GM18498 (cell line): Measurements from ENCODE around the gene NR1I2.

Experiments used
- ATAC-seq: cut with Tn5 transposase; IDR thresholded peaks from one replicate; pipeline ENCODE4 v1.9.1; 2021; ENCODE audit warnings: mild to moderate bottlenecking, moderate library complexity; ENCODE audit not compliant: unreplicated experiment

NR1I2 gene

DNA sequence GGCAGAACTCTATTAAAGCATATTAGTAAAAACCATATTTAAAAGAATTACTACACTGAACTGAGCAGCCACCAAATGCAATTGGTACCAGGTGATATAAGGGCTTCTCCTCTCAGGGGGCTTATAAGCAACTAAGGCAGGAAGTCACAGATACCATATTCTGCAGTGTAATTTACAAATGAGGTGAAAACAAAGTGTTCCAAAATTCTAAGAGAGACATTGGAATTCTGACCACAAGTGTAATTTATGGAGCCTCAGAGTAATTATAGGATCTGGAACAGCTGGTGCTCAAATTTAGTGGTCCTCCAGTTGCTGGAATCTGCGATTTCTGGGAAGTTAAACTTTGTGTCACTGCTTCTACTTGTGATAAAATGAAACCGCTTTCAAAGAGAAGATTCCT, 3.1 kb upstream of the NR1I2 start:
- ATAC-seq, result no peak

- peak; percentile 67 for ATAC-seq
These were observed 2.0 kb upstream of the NR1I2 start for GRCh38 chr3:119779731-119780383.

DNA sequence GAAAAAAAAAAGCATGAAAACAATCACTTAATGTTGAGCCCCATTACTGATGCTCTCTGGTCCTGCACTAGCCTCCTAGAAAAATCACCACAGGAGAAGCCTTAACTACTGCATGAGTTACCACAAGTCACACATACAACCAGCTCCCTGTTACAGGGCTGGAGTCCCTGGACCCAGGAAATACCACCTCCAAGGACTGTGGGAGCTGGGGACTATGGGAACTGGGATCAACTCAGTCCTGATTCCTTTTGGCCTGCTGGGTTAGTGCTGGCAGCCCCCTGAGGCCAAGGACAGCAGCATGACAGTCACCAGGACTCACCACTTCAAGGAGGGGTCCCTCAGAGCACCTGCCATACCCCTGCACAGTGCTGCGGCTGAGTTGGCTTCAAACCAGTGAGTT, 559 bp downstream of the NR1I2 start:
- no peak for ATAC-seq

DNA sequence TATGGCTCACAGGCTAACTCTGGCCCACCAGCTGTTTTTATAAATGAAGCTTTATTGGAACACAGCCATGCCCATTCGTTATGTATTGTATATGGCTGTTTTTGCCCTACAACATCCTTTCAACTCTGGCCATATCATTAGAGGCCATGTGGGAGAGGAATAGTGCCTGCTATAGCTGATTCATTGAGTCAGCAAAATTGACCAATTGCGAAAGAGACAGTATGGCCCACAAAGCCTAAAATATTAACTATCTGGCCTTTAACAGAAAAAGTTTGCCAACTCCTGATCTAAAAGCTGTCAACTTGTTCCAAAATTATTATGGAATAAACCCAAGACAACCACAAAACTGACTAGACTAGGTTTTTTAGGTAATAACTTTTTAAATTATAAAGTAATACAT, 1.4 kb downstream of the NR1I2 start:
- ATAC-seq, result no peak

DNA sequence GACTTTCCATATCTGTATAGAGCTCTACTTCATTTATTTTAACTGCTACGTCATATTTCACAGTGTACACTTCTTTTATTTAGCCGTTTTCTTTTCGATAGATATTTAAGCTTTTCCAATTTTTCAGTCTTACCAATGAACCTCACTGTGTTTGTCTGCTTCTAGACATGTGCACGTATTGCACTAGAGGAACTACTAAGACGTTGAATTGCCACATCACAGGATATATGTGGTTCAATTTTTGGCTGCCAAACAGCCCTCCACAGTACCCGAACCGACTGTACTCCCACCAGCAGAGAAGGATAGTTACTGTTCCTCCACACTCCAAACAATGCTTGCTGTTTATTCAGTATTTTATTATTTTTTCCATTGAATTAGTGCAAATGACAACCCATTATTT, 2.0 kb downstream of the NR1I2 start:
- ATAC-seq, result no peak

DNA sequence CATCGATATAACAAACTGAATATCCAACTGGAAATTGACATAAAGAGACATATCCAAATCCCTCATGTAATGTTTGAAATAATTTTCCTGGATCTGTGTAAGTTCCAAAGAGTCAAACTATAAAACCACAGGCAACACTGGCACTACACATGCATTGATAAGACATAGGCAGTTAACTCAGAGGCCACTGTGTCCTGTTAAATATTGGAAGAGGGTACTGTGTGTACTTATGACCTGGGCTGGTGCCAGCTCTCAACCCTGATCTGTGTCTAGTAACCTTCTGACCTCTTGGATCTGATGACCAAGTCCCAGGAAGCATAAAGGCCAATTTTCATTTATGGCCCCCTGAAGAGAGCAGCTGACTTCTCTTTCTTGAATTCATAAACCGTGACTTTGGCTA, 4.5 kb downstream of the NR1I2 start:
- ATAC-seq, result no peak

- ATAC-seq, result no peak
These were observed 8.5 kb downstream of the NR1I2 start for GRCh38 chr3:119790369-119790768.

DNA sequence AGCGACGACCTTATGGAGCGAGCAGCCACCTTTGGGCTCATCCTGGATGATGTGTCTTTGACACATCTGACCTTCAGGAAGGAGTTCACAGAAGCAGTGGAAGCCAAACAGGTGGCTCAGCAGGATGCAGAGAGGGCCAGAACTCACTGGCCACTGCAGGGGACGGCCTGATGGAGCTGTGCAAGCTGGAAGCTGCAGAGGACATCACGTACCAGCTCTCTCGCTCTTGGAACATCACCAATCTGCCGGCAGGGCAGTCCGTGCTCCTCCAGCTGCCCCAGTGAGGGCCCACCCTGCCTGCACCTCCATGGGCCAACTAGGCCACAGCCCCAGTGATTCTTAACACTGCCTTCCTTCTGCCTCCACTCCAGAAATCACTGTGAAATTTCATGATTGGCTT, 10.4 kb downstream of the NR1I2 start:
- ATAC-seq, result no peak

- ATAC-seq, result no peak
These were observed 12.5 kb downstream of the NR1I2 start for GRCh38 chr3:119794401-119794800.

GRCh38 chr3:119794971-119795612, 13.2 kb downstream of the NR1I2 start:
- no peak for ATAC-seq

GRCh38 chr3:119795849-119796248, 13.9 kb downstream of the NR1I2 start:
- no peak for ATAC-seq

- ATAC-seq, result no peak
These were observed 14.5 kb downstream of the NR1I2 start for GRCh38 chr3:119796368-119796767.

- ATAC-seq, result no peak
These were observed 14.9 kb downstream of the NR1I2 start for GRCh38 chr3:119796785-119797184.

GRCh38 chr3:119800844-119801243, 18.9 kb downstream of the NR1I2 start:
- ATAC-seq, result no peak

- no peak for ATAC-seq
These were observed 26.3 kb downstream of the NR1I2 start for GRCh38 chr3:119808244-119808643.

- ATAC-seq, result no peak
These were observed 26.9 kb downstream of the NR1I2 start for GRCh38 chr3:119808843-119809242.

DNA sequence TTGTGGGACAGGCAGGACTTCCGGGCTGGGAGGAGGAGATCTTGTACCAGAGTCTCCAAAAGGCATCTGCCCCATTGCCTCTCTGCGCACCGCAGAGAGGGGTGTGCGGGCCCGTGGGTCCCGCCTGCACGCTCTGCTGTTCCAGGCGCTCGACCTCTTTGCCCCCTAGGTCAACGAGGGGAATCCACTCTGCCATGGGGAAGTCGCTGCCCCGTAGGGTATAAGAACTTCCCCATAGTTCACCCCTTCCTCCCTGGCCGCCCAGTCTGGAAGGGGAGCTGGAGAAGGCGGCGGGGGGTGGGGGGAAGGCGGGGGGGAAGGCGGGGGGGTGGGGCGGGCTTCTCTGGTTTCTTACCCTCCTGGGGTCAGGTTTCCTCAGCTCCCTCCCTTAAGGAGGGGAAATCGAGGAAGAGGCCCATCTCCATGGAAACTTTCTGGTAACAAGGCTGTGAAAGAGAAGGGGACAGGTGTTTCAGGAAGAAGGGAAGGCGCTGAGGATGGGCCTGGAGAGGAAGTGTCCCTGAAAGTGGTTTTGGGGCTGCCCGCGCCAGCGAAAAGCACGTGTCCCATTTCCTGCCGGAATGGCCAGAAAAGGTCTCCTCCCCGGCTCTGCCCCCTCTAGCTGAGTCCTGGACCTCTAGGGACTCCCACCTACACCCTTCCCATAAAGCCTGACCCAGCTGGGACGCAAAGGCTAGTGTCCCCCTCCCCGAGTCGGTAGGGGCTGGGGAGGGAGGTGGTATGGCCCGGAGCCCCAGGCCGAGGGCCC, 27.5 kb downstream of the NR1I2 start:
- peak; percentile 38 for ATAC-seq

DNA sequence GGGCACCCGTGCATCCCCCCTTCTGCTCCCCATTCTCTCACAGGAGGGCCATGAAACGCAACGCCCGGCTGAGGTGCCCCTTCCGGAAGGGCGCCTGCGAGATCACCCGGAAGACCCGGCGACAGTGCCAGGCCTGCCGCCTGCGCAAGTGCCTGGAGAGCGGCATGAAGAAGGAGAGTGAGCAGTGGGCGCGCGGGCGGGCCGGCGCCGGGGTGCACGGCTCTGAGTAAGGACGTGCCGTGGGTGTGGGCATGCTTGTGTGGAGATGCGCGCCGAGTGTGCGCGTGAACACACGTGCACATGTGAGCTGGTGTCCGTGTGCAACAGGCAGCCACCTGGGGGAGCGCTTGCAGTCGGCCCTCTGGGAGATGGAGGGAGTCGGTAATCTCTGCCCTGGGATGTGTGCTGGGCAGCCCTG, 28.1 kb downstream of the NR1I2 start:
- ATAC-seq, result peak; percentile 91

DNA sequence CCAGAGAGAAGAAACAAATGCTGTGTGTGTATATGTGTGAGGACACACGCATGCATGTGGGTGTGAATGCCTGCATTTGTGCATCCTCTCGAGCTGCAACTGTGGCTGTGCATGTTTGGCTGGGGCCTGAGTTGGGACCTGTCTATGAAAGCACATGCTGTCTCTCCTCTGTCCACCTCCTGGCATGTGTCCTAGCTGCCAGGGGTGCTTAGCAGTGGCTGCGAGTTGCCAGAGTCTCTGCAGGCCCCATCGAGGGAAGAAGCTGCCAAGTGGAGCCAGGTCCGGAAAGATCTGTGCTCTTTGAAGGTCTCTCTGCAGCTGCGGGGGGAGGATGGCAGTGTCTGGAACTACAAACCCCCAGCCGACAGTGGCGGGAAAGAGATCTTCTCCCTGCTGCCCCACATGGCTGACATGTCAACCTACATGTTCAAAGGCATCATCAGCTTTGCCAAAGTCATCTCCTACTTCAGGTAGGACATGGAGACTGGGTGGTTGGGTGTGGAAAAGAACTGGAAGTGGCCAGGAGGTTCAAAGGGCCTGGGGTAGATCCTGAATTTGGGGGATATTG, 30.7 kb downstream of the NR1I2 start:
- ATAC-seq, result no peak

DNA sequence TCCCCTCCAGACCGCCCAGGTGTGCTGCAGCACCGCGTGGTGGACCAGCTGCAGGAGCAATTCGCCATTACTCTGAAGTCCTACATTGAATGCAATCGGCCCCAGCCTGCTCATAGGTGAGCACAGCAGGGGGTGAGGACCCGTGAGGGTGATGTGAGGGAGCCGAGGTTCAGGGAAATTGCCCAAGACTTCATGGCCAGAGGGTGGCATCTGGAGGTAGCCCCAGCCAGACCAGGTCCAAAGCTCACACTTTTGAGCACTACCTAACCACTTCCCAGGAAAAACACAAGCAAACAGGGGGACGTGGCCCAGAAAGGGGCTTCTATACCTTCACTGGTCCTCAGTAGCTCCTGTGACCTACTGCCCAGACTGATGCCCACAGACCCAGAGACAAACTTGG, 33.8 kb downstream of the NR1I2 start:
- ATAC-seq, result no peak

- no peak for ATAC-seq
These were observed 35.2 kb downstream of the NR1I2 start for GRCh38 chr3:119817071-119817470.
